NK-92 (cell line): ENCODE measurements around the gene PDGFC.

Source experiments
- DNase-seq: peaks from one replicate; lab custom pipeline; 2025; ENCODE audit not compliant: unreplicated experiment; lab: John Stamatoyannopoulos, UW

The PDGFC gene

DNA sequence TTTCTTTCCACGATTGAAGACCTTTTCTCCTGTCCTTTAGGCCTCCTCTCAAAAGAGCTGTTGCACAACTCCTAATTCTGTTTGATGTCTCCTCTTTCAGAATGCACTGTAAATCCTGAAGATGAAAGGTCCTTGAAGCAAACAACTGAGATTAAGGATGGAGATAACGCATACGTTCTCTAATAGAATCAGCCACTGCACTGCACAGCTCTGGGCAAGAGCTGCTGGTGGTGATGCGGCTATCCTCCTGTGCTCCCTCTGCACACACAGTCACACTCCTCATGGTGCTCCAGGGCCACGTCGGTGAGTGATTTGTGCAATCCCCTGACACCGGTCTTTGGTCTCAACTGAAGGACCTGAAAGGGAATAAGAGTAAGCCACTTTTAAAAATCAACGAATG, 208.7 kb downstream of the PDGFC start:
- no peak for DNase-seq

DNA sequence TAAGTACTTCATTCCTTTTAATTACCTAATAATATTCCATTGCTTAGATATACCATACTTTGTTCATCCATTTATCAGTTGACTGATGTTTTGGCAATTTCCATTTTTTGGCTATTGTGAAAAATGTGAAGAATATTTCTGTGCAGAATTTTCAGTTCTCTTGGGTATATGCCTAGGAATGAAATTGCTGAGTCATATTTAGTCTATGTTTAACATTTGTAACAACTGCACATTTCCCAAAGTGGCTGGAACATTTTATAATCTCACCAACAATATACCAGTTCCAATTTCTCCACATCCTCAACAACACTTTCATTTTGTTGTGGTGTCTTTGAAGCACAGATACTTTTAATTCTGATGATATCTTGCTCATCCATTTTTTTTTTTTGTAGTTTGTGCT, 215.5 kb downstream of the PDGFC start:
- DNase-seq, result no peak

DNA sequence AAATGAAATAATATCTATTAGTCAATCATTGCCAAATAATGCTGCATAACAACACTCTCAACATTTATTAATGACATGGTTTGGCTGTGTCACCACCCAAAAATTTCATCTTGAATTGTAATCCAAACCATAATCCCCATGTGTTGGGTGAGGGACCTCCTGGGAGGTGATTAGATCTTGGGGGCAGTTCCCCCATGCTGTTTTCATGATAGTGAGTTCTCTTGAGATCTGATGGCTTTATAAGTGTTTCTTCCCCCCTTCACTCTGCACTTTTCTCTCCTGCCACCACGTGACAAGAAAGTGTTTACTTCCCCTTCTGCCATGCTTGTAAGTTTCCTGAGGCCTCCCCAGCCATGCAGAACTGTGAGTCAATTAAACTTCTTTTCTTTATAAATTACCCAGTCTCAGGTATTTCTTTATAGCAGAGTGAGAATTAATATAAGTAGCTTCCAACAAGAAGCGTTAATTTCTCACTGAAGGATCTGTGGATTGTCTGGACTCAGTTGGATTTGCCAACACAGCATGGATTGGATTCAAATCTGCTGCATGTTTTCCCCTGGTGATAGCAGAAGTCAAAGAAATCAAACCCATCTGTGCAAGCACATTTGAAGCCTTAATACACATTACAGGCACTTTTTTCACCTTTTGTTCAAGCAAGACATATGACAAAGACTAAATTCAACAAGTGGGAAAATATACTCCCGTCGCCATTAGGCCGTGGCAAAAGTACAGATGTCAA, 216.6 kb downstream of the PDGFC start:
- no peak for DNase-seq

DNA sequence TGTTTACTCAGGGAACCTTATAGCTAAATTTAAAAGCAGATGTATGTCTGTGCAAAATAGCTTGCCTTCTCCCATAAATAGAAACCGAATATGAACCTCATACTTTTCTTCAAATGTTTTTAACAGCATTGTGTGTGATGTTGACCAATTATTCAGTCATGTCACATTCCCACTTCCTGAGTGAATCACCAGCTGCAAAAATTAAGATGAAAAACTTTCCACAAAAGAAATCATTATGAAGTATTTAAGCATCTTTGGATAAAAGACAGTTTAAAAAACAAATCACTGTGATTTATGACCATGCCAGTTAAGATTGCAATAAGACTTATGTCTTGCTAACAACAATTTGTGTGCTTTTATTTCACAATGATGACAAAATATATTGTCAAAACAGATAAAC, 220.1 kb downstream of the PDGFC start:
- no peak for DNase-seq

DNA sequence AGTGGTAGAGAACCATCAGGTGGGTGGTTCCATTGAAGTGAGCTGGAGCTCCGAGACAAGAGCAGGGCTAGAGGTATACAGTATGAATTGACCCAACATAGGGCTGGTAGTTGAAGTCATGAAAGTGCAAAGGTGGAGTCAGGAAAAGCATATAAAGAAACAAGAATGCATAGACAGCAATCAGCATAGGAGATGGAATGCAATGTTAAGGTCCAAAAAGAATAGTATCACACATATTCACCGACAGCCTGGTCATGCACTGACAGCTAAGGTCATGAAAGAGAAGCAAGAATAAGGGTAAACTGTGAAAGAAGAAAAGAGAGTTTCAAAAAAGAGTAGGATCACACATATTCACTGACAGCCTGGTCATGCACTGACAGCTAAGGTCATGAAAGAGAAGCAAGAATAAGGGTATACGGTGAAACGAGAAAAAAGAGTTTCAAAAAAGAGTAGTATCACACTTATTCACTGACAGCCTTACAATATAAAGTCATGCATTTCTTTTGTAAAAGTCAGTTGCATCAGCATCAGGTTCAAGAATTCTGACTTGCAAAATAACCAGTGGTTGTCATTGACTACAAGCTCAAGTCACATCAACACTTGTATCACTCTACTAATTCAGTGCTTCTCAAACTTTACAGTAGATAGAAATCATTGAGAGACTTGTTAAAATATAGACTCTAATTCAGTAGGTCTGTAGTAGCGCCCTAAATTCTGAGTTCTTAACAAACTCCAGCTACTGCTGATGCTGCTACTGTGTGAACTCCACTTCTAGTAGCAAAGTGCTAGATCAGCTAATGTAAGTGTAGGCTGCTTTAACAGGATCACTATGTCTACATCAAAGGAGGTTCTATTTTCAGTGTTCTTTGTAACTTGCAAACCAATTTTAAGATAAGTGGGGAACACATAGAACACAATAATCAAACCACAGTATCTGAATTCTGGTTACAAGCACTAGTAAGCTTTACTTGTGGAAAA, 221.9 kb downstream of the PDGFC start:
- DNase-seq, result no peak

DNA sequence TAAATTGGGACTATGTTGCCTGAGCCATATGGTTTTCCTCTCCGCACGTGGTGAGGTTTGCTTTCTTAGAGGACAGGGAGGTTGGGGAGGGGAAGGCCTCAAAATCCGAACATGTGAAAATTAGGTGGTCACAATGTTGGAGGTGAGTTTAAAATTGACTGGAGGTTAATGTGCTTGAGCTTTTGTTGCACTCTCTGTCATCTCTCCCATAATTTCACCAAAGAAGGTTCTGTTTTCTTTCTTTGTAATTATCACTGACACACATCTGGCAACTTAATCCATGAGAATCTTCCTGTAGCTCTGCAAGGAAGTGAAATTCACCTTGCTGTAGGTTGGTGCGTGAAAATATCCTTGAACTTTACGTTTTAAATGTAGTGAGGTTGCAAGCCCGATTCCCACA, 225.5 kb downstream of the PDGFC start:
- no peak for DNase-seq

DNA sequence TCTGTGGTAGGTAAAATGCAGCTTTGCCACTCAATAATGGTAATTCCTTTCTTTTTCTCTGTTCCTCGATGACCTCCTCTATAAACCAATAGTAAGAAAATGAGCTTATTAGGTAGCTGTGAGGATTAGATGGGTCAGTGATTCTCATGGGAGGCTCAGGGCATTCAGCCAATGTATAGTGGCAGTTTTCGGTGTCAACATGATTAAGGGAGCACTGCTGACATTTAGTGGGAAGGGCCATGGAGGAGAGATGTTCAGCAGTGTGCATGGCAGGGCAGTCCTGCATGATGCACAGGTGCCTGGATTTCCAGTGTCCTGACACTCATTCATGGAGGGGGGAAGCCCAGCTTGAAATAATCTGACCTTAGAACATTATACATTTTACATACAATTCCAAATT, 232.8 kb downstream of the PDGFC start:
- DNase-seq, result no peak

DNA sequence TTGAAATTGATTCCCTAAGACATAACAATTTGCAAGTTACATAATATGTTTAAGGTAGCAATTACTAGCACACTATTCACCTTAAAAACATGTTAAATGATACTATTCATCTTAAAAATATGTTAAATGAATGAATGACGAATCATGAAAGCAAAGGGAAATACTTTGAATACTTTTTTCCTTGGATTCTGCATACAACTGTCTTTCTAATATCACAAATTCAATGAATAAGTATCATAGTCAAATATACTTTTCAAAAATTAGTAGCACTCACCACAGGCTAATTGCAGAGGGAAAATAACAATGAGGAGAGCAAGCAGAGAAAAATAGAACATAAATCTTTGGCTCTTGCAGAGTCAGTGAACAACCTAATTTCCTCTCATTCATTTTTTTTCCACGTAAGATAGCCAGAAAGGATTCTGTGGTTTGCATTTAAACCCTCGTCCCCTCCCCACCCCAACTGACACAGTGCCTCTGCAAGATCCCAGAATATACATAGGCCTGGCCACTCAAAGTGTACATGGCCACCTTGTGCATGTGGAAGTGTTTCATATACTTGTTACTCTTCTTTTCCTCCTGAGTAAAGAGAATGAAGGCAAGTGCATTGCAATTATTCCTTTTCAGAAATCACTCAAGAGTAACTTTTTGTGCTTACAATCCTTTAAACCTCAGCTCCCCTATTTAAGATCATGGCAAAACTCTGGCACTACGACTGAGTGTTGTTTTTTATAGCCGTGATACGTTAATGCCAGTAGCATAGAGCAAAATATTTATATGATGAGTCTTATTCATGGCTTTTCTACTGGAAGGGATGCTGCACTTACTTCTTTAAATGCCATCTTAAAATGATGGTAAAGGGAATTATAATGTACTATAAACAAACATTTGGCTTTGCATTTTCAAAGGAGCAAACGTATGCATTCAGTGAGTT, 236.4 kb downstream of the PDGFC start:
- no peak for DNase-seq

DNA sequence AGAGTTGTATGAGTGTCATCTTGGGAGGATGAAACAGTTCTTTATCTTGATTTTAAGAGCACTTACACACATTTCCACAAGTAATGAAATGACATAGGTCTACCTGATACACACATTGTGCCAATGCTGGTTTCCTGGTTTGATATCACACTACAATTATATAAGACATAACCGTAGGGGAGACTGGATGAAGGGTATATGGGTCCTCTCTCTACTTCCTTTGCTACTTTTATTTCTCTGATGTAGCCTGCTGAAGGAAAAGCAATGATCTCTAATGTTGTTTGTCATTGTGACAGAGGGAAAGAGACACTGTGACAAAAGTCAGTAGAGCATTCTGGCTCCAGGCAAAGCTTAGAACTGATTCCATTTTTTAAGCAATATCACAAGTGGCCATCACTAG, 238.0 kb downstream of the PDGFC start:
- DNase-seq, result no peak

DNA sequence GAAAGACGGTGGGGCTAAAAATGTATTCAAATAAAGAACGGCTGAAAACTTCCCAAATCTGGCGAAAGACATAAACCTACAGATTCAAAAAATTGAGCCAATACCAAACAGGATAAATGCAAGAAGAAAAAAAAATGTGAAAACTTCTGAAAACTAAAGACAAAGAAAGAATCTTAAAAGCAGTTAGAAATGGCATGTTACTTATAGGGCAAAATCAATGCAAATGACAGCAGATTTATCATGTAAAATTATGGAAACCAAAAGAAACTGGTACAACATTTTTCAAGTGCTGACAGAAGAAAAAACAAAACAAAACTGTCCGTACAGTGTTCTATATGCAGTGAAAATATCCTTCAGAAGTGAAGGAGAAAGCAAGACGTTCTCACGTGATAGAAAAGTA, 239.0 kb downstream of the PDGFC start:
- no peak for DNase-seq

DNA sequence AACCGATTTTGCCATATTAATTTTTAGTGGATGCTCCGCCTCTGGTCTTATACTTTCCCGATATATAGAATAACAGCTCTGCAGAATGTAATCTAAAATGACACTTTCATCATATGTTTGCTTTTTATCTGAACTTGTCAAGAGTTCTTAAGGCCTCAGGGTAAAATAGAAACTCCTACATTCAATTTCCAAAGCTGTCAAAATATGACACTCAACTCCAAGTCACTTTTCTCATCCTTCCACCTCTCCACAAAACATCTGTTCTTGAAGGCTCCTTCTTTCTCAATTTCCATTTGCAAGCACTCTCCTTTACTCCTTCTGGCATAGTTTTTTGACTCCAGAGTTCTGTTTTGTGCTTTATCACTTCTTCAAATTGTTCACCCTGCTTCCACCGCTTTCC, 242.2 kb downstream of the PDGFC start:
- DNase-seq, result no peak

DNA sequence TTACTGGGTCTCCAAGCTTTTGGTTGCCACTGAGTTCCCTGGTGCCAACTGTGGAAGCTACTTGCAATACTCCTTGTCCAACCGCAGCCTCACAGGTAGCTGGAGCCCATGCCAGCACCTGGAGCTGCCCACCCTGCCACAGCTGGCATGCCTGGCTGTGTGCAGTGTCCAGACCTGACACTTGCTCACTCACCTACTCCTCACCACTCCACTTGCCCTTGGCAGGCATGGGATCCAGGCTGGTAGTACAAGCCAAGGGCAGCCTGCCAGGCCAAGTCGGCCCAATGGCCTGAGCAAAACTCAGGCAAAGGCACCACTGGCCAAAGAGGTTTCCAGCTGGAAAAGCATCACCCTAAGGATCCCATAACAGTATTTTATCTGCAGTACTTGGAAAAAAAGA, 246.3 kb downstream of the PDGFC start:
- DNase-seq, result no peak

DNA sequence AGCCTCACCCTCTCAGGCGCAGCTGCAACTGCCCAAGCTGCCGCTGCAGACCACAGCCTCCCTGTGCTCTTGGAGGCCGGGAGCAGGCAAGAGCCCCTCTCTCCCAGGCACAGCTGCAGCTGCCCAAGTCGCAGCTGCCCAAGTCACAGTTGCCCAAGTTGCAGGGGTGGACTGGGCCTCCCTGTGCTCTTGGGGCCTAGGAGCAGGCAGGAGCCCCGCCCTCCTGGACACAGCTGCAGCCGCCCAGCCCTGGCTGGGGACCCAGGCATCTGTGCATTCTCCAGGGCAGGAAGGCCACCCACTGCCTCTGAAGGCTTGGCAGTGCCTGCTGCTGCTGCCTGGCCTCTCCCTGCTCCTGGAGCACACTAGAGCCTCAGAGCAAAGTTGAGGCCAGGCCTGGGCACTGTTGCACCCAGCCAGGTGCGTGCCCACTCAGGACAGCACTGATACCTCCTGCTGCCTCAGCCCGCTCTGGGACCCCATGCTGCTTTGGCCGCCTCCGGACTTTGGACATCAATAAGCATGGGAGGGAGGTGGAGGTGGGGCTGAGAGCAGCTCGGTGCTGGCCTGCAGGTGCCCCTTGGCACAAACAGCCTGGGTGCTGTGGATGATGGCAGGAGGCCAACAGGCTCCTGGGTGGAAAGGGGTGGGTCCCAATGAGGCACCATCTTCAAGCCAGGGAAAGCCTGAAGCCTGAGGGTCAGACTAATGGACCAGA, 247.5 kb downstream of the PDGFC start:
- no peak for DNase-seq

DNA sequence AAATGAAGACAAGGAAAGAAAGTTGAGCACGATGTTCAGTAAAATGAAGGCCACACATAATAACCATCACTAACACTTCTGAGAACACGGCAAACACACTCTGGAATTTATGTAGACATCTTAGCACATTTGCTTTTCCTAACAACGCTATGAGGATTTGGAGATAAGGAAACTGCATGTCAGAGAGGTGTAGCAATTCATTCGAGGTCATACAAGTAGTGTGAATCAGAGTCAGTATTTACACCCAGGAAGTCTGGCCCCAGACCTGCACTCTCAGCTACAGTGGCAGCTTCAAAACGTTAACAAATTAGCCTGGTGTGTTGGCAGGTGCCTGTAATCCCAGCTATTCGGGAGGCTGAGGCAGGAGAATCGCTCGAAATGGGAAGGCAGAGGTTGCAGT, 253.4 kb downstream of the PDGFC start:
- no peak for DNase-seq

DNA sequence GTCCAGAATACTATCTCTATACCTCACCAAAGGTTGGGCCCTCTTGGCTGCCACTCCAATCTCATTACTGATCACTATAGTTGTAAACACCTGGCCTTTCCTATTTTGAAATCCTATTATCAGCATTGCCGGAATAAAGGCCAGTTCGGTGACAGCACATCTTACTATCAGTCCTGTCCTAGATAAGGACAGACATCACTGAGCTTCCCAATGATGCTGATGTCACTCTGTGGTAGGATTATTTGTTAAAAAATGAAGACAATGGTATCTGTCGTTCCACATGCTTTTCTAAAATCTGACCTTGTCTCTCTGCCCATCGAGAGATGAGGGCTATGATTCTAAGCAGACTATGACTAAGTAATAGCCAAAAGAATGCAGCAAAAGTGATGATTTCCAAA, 260.4 kb downstream of the PDGFC start:
- DNase-seq, result no peak
